Effector memory CD8-positive, alpha-beta T cell (primary cell): Measurements from ENCODE around the gene ST3GAL6.

Experiments used
- ATAC-seq: fragments of 150-1000 bp; cut with Tn5 transposase; replicated peaks from 2 replicates; pipeline ENCODE4 v1.10.0; 2021; ENCODE audit warnings: mild to moderate bottlenecking, moderate library complexity
- DNase-seq, 3 experiments: peaks; one replicate each; pipeline ENCODE4 v3.0.0; 2021
- H3K27ac Mint-ChIP-seq, 2 donors: one replicate each; pipeline ENCODE4 v1.8.0; 2022; ENCODE audit warnings: mild to moderate bottlenecking in 2 of 2, mixed read lengths in 2 of 2, moderate library complexity in 2 of 2
- H3K27me3 Mint-ChIP-seq, 2 donors: one replicate each; pipeline ENCODE4 v1.8.0; 2022; ENCODE audit warnings: mixed read lengths in 2 of 2
- H3K36me3 Mint-ChIP-seq: one replicate; pipeline ENCODE4 v1.8.0; 2022; ENCODE audit warnings: mild to moderate bottlenecking, moderate library complexity, mixed read lengths; ENCODE audit not compliant: insufficient read depth
- H3K4me1 Mint-ChIP-seq, 2 donors: one replicate each; pipeline ENCODE4 v1.8.0; 2022; ENCODE audit warnings: low read depth in 2 of 2, mixed read lengths in 2 of 2
- H3K4me3 Mint-ChIP-seq, 2 donors: one replicate each; pipeline ENCODE4 v1.8.0; 2022; ENCODE audit warnings: mild to moderate bottlenecking in 2 of 2, mixed read lengths in 2 of 2, moderate library complexity in 2 of 2
- H3K9me3 Mint-ChIP-seq, 2 donors: one replicate each; pipeline ENCODE4 v1.8.0; 2022; ENCODE audit warnings: mixed read lengths in 2 of 2

The ST3GAL6 gene

GRCh38 chr3:98784666-98785600, 21.8 kb downstream of the ST3GAL6 start:
- Mint-ChIP-seq H3K4me3 (no peak overlapping the region), H3K9me3 (no peaks in the 10 kb centered on the region), H3K27ac (no peak overlapping the region), H3K36me3 (no peaks in the 10 kb centered on the region), H3K27me3 (peaks cover 14 to 28% of the 10 kb centered on the region in 2 donors), H3K4me1 (no peaks in the 10 kb centered on the region)
- DNase-seq (no peak), ATAC-seq (no peak)

GRCh38 chr3:98786364-98787006, 23.3 kb downstream of the ST3GAL6 start:
- H3K9me3 Mint-ChIP-seq = no peaks in the 10 kb centered on the region
- H3K27me3 Mint-ChIP-seq = peaks cover 8 to 30% of the 10 kb centered on the region in 2 donors
- DNase-seq (no peak), ATAC-seq (no peak)
- no peaks in the 10 kb centered on the region for H3K4me1 Mint-ChIP-seq
- H3K36me3 Mint-ChIP-seq = no peaks in the 10 kb centered on the region
- no peak overlapping the region for H3K27ac Mint-ChIP-seq
- H3K4me3 Mint-ChIP-seq = no peak overlapping the region

GRCh38 chr3:98787181-98787580, 24.0 kb downstream of the ST3GAL6 start:
- no peaks in the 10 kb centered on the region for H3K36me3 Mint-ChIP-seq
- peaks cover 8 to 35% of the 10 kb centered on the region in 2 donors for H3K27me3 Mint-ChIP-seq
- DNase-seq (no peak), ATAC-seq (no peak)
- H3K9me3 Mint-ChIP-seq = no peaks in the 10 kb centered on the region
- no peak overlapping the region for H3K27ac Mint-ChIP-seq
- no peaks in the 10 kb centered on the region for H3K4me1 Mint-ChIP-seq
- H3K4me3 Mint-ChIP-seq = no peak overlapping the region

GRCh38 chr3:98788651-98789050, 25.5 kb downstream of the ST3GAL6 start:
- Mint-ChIP-seq H3K36me3 (no peaks in the 10 kb centered on the region), H3K27ac (no peak overlapping the region), H3K27me3 (peaks cover 8 to 36% of the 10 kb centered on the region in 2 donors), H3K4me3 (no peak overlapping the region), H3K9me3 (no peaks in the 10 kb centered on the region), H3K4me1 (no peaks in the 10 kb centered on the region)
- ATAC-seq (no peak), DNase-seq (no peak)

- Mint-ChIP-seq H3K27me3 (peaks cover 8 to 28% of the 10 kb centered on the region in 2 donors), H3K9me3 (no peaks in the 10 kb centered on the region), H3K4me3 (no peak overlapping the region), H3K27ac (no peak overlapping the region), H3K4me1 (no peaks in the 10 kb centered on the region), H3K36me3 (no peaks in the 10 kb centered on the region)
- DNase-seq (no peak), ATAC-seq (no peak)
Observed at GRCh38 chr3:98791341-98792325, 28.5 kb downstream of the ST3GAL6 start.

GRCh38 chr3:98793971-98794370, 30.8 kb downstream of the ST3GAL6 start:
- DNase-seq = no peak
- no peak overlapping the region for H3K27ac Mint-ChIP-seq
- no peaks in the 10 kb centered on the region for H3K9me3 Mint-ChIP-seq
- peaks cover 0 to 4% of the 10 kb centered on the region in 2 donors for H3K4me1 Mint-ChIP-seq
- peaks cover 8 to 25% of the 10 kb centered on the region in 2 donors for H3K27me3 Mint-ChIP-seq
- ATAC-seq = no peak
- H3K4me3 Mint-ChIP-seq = no peak overlapping the region
- no peaks in the 10 kb centered on the region for H3K36me3 Mint-ChIP-seq

GRCh38 chr3:98796334-98796733, 33.2 kb downstream of the ST3GAL6 start:
- Mint-ChIP-seq H3K4me3 (no peak overlapping the region), H3K36me3 (no peaks in the 10 kb centered on the region), H3K27me3 (peaks cover 0 to 18% of the 10 kb centered on the region in 2 donors), H3K4me1 (peaks cover 0 to 4% of the 10 kb centered on the region in 2 donors), H3K27ac (no peak overlapping the region), H3K9me3 (no peaks in the 10 kb centered on the region)
- DNase-seq (no peak), ATAC-seq (no peak)

GRCh38 chr3:98797905-98798304, 34.8 kb downstream of the ST3GAL6 start:
- H3K9me3 Mint-ChIP-seq = no peaks in the 10 kb centered on the region
- H3K4me3 Mint-ChIP-seq = no peak overlapping the region
- no peak overlapping the region for H3K27ac Mint-ChIP-seq

GRCh38 chr3:98798820-98799219, 35.7 kb downstream of the ST3GAL6 start:
- H3K36me3 Mint-ChIP-seq = no peaks in the 10 kb centered on the region
- DNase-seq = no peak
- no peak for ATAC-seq
- H3K4me1 Mint-ChIP-seq = peaks cover 0 to 4% of the 10 kb centered on the region in 2 donors
- no peak overlapping the region for H3K27ac Mint-ChIP-seq
- no peak overlapping the region for H3K4me3 Mint-ChIP-seq
- no peaks in the 10 kb centered on the region for H3K9me3 Mint-ChIP-seq
- H3K27me3 Mint-ChIP-seq = peaks cover 0 to 6% of the 10 kb centered on the region in 2 donors

More at GRCh38 chr3:98797905-98798304, 34.8 kb downstream of the ST3GAL6 start:
- ATAC-seq = no peak
- DNase-seq = no peak
- Mint-ChIP-seq H3K4me1 (peaks cover 0 to 4% of the 10 kb centered on the region in 2 donors), H3K27me3 (peaks cover 0 to 11% of the 10 kb centered on the region in 2 donors), H3K36me3 (no peaks in the 10 kb centered on the region)

GRCh38 chr3:98799479-98799878, 36.3 kb downstream of the ST3GAL6 start:
- Mint-ChIP-seq H3K4me1 (peaks cover 0 to 4% of the 10 kb centered on the region in 2 donors), H3K4me3 (no peak overlapping the region), H3K9me3 (no peaks in the 10 kb centered on the region), H3K27ac (no peak overlapping the region), H3K27me3 (peaks cover 0 to 6% of the 10 kb centered on the region in 2 donors), H3K36me3 (no peaks in the 10 kb centered on the region)
- no peak for ATAC-seq
- no peak for DNase-seq

GRCh38 chr3:98800401-98800800, 37.3 kb downstream of the ST3GAL6 start:
- H3K27me3 Mint-ChIP-seq = peaks cover 2 to 3% of the 10 kb centered on the region in 2 donors
- no peaks in the 10 kb centered on the region for H3K36me3 Mint-ChIP-seq
- H3K4me3 Mint-ChIP-seq = no peak overlapping the region
- H3K27ac Mint-ChIP-seq = no peak overlapping the region
- ATAC-seq (no peak), DNase-seq (no peak)
- H3K4me1 Mint-ChIP-seq = peaks cover 0 to 4% of the 10 kb centered on the region in 2 donors
- no peaks in the 10 kb centered on the region for H3K9me3 Mint-ChIP-seq

GRCh38 chr3:98801043-98801747, 38.1 kb downstream of the ST3GAL6 start:
- H3K36me3 Mint-ChIP-seq = no peaks in the 10 kb centered on the region
- no peak overlapping the region for H3K27ac Mint-ChIP-seq
- ATAC-seq (no peak), DNase-seq (no peak)
- no peaks in the 10 kb centered on the region for H3K9me3 Mint-ChIP-seq
- peaks cover 0 to 4% of the 10 kb centered on the region in 2 donors for H3K4me1 Mint-ChIP-seq
- H3K27me3 Mint-ChIP-seq = peaks cover 6 to 9% of the 10 kb centered on the region in 2 donors
- H3K4me3 Mint-ChIP-seq = no peak overlapping the region
